Gastroesophageal sphincter (tissue), 4 donors: ENCODE data around the gene MBOAT2. TPM values are rescaled to one million over a fixed set of nuclear protein-coding genes. Genes with fewer than 3 reads are reported as not detected.

Experiments
- ATAC-seq: fragments of 150-250 bp; one replicate; pipeline ENCODE4 v1.9.1; 2016; ENCODE audit warnings: mild to moderate bottlenecking, moderate library complexity
- H3K27ac ChIP-seq, 4 donors: fragments of 200-600 bp; sonication (generic) in 3 of 4; 1 replicate in 3 of 4; 2 replicates in 1 of 4; pipeline ENCODE4 v1.5.1; 2016 to 2019
- H3K27me3 ChIP-seq: fragments of 200-600 bp; sonication (generic); one replicate; pipeline ENCODE4 v1.5.1; 2019
- H3K36me3 ChIP-seq, 2 donors: fragments of 200-600 bp; sonication (generic); one replicate each; pipeline ENCODE4 v1.5.1; 2019; ENCODE audit warnings: control low read depth in 1 of 2
- H3K4me1 ChIP-seq, 3 donors: fragments of 200-600 bp; sonication (generic); 1 replicate in 2 of 3; 2 replicates in 1 of 3; pipeline ENCODE4 v1.5.1; 2016 to 2019; ENCODE audit warnings: control low read depth in 2 of 3
- H3K4me3 ChIP-seq, 2 donors: fragments of 200-600 bp; sonication (generic); one replicate each; pipeline ENCODE4 v1.5.1; 2019; ENCODE audit warnings: mild to moderate bottlenecking in 1 of 2, moderate library complexity in 1 of 2
- H3K9me3 ChIP-seq, 3 donors: fragments of 200-600 bp; sonication (generic); one replicate each; pipeline ENCODE4 v1.5.1; 2017 to 2019; ENCODE audit warnings: control low read depth in 2 of 3
- EP300 ChIP-seq: sonication (generic); formaldehyde crosslinking; IDR thresholded peaks from one replicate; pipeline ENCODE4 v1.6.1; 2017; ENCODE audit warnings: antibody characterized with exemption, mild to moderate bottlenecking
- POLR2A ChIP-seq, 2 donors: fragments of 450-650 bp; IDR thresholded peaks; one replicate each; pipeline ENCODE4 v1.6.1; 2017; ENCODE audit warnings: antibody characterized with exemption in 2 of 2, mild to moderate bottlenecking in 2 of 2, moderate library complexity in 1 of 2
- POLR2AphosphoS5 ChIP-seq: sonication (generic); formaldehyde crosslinking; IDR thresholded peaks from one replicate; pipeline ENCODE4 v1.6.1; 2017; ENCODE audit warnings: antibody characterized with exemption
- whole genome bisulfite sequencing, 2 donors: methylation state at CpG; one replicate each; pipeline ENCODE4 v1.1.5; 2018; ENCODE audit warnings: low coverage in 1 of 2; 5-methylcytosine and 5-hydroxymethylcytosine counted together
- total RNA-seq, 4 donors: library from RNA; depleted of rRNA; stranded (reverse); fragments of >200 nt; gene quantifications; one replicate each; pipeline ENCODE4 v1.1.0, GENCODE V29; 2016
- TF ChIP-seq, protein P1 (sequence below), 4 experiments: fragments of 200-600 bp in 2 of 4; fragments of 450-650 bp in 2 of 4; sonication (generic) in 1 of 4; IDR thresholded peaks; one replicate each; pipeline ENCODE4 v1.5.1; 2017 to 2019; ENCODE audit warnings: antibody characterized with exemption in 4 of 4, mild to moderate bottlenecking in 2 of 4, moderate library complexity in 2 of 4

Gene MBOAT2
- total RNA-seq, 4 donors from 2014 or later = 21.0 to 27.0 (median 23.5) TPM

DNA sequence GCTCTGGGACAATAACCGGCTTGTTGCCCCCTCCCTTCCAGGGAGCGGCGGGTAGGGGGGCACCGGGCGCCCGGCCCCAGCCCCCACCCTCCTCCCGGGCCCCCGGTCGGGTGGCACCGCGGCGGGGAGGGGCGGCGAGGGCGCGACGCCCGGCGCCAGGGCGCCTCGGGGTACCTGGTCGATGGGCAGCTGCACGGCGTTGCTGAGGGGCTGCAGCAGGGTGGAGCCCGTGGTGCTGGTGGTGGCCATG lies 193 bp downstream of the MBOAT2 start:
- no peak for ATAC-seq
- WGBS, 2 donors = no CpG with 5 or more reads among the region's 25 CpGs
- Histone ChIP-seq H3K9me3 (no peaks in the 10 kb centered on the region), H3K4me3 (peak overlapping the region; percentile 55 to 91), H3K27ac (peak overlapping the region in 3 of 4 donors; percentile 87 to 88 (median 88)), H3K27me3 (no peaks in the 10 kb centered on the region), H3K4me1 (peaks cover 0 to 26% (median 4%) of the 10 kb centered on the region in 3 donors), H3K36me3 (no peaks in the 10 kb centered on the region)
- no peak for TF ChIP-seq EP300
- no peak for TF ChIP-seq POLR2AphosphoS5
- no peak for TF ChIP-seq POLR2A (IDR thresholded peaks at IDR 0.05)
- TF ChIP-seq, protein P1, sequence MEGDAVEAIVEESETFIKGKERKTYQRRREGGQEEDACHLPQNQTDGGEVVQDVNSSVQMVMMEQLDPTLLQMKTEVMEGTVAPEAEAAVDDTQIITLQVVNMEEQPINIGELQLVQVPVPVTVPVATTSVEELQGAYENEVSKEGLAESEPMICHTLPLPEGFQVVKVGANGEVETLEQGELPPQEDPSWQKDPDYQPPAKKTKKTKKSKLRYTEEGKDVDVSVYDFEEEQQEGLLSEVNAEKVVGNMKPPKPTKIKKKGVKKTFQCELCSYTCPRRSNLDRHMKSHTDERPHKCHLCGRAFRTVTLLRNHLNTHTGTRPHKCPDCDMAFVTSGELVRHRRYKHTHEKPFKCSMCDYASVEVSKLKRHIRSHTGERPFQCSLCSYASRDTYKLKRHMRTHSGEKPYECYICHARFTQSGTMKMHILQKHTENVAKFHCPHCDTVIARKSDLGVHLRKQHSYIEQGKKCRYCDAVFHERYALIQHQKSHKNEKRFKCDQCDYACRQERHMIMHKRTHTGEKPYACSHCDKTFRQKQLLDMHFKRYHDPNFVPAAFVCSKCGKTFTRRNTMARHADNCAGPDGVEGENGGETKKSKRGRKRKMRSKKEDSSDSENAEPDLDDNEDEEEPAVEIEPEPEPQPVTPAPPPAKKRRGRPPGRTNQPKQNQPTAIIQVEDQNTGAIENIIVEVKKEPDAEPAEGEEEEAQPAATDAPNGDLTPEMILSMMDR (IDR thresholded peaks at IDR 0.05) = no peak

GRCh38 chr2:9002637-9003365 lies 683 bp downstream of the MBOAT2 start:
- Histone ChIP-seq H3K27ac (peak overlapping the region in 3 of 4 donors; percentile 87 to 88 (median 88)), H3K4me3 (peak overlapping the region; percentile 55 to 91), H3K4me1 (peaks cover 0 to 26% (median 4%) of the 10 kb centered on the region in 3 donors), H3K9me3 (no peaks in the 10 kb centered on the region), H3K27me3 (no peaks in the 10 kb centered on the region), H3K36me3 (no peaks in the 10 kb centered on the region)
- TF ChIP-seq POLR2AphosphoS5 (no peak), POLR2A (IDR thresholded peaks at IDR 0.05) (no peak), EP300 (no peak)
- TF ChIP-seq, protein P1 (IDR thresholded peaks at IDR 0.05) = no peak
- WGBS, 2 donors = 12% methylated on average over 5 of the region's 44 CpGs; no CpG with 5 or more reads in 1 of the 2 donors
- no peak for ATAC-seq

DNA sequence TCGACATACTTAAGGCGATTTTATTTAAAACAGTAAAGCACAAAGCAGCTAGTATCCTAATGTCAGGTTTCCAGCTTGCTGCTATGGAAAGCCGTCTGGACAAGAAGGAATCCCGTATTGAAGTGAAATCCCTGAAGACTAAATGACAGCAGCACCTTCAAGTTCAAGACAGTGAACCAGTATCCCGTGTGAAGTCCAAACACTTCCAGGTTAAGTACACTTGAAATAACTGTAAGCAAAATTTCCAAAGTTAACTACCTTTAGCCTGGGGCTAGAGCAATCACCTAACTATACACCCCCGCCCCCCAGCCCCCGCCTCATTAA lies 1.2 kb downstream of the MBOAT2 start:
- ATAC-seq = no peak
- peak overlapping the region; percentile 55 to 91 for H3K4me3 ChIP-seq
- 49 to 54% methylated on average over 2 to 4 of the region's 7 CpGs for WGBS, 2 donors
- H3K27me3 ChIP-seq = no peaks in the 10 kb centered on the region
- no peaks in the 10 kb centered on the region for H3K9me3 ChIP-seq
- TF ChIP-seq POLR2AphosphoS5 (no peak), EP300 (no peak), POLR2A (IDR thresholded peaks at IDR 0.05) (no peak)
- TF ChIP-seq, protein P1 (IDR thresholded peaks at IDR 0.05) = no peak
- peak overlapping the region in 1 of 4 donors; percentile 88 for H3K27ac ChIP-seq
- H3K36me3 ChIP-seq = no peaks in the 10 kb centered on the region
- H3K4me1 ChIP-seq = peaks cover 0 to 26% (median 4%) of the 10 kb centered on the region in 3 donors

GRCh38 chr2:9001778-9002177 lies 1.7 kb downstream of the MBOAT2 start:
- WGBS, 2 donors = 89 to 91% methylated on average over 6 to 8 of the region's 8 CpGs
- Histone ChIP-seq H3K4me3 (no peak overlapping the region), H3K27ac (no peak overlapping the region), H3K4me1 (peaks cover 0 to 26% (median 4%) of the 10 kb centered on the region in 3 donors), H3K27me3 (no peaks in the 10 kb centered on the region), H3K36me3 (no peaks in the 10 kb centered on the region), H3K9me3 (no peaks in the 10 kb centered on the region)
- TF ChIP-seq, protein P1 (IDR thresholded peaks at IDR 0.05) = no peak
- no peak for TF ChIP-seq POLR2A (IDR thresholded peaks at IDR 0.05)
- TF ChIP-seq EP300 = no peak
- no peak for TF ChIP-seq POLR2AphosphoS5
- no peak for ATAC-seq

DNA sequence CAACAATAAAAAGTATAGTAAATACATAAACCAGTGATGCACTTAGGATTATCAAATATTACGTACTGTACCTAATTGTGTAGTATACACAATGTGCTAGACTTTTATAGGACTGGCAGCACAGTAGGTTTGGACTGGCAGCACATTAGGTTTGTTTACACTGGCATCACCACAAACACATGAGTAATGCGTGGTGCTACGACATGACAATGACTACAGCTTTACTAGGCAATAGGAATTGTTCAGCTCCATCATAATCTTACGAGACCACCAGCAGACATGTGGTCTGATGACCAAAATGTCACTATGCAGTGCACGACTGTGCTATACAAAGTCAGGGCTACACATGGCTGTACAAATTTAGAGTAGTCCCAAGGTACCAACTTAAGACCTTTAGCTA lies 2.3 kb downstream of the MBOAT2 start:
- H3K4me1 ChIP-seq = peaks cover 0 to 26% (median 4%) of the 10 kb centered on the region in 3 donors
- no peaks in the 10 kb centered on the region for H3K36me3 ChIP-seq
- H3K9me3 ChIP-seq = no peaks in the 10 kb centered on the region
- H3K27me3 ChIP-seq = no peaks in the 10 kb centered on the region
- no peak for ATAC-seq
- no peak overlapping the region for H3K4me3 ChIP-seq
- WGBS, 2 donors = 81 to 92% methylated on average over 2 to 5 of the region's 5 CpGs
- H3K27ac ChIP-seq = no peak overlapping the region
- TF ChIP-seq, protein P1 (IDR thresholded peaks at IDR 0.05) = no peak
